C4-2B (cell line): ENCODE measurements around the gene VEPH1.

Source experiments
- H3K27ac ChIP-seq: fragments of 450-650 bp; 2 replicates; pipeline ENCODE4 v1.5.1; 2017
- CTCF ChIP-seq: fragments of 450-650 bp; conservative IDR thresholded peaks from 2 replicates; pipeline ENCODE4 v1.5.1; 2017; ENCODE audit warnings: mild to moderate bottlenecking
- ZFX ChIP-seq: fragments of 450-650 bp; IDR thresholded peaks from 2 replicates; pipeline ENCODE4 v1.6.1; 2017

Gene VEPH1

GRCh38 chr3:157523814-157524213 lies 20.6 kb upstream of the VEPH1 start:
- TF ChIP-seq CTCF (no peak), ZFX (no peak)
- H3K27ac ChIP-seq = no peak overlapping the region

GRCh38 chr3:157522648-157523047 lies 19.4 kb upstream of the VEPH1 start:
- H3K27ac ChIP-seq = no peak overlapping the region
- no peak for TF ChIP-seq CTCF
- TF ChIP-seq ZFX = no peak

GRCh38 chr3:157520485-157521150 lies 17.4 kb upstream of the VEPH1 start:
- TF ChIP-seq ZFX = no peak
- no peak for TF ChIP-seq CTCF
- H3K27ac ChIP-seq = no peak overlapping the region

GRCh38 chr3:157518881-157519280 lies 15.7 kb upstream of the VEPH1 start:
- no peak overlapping the region for H3K27ac ChIP-seq
- TF ChIP-seq CTCF (no peak), ZFX (no peak)

GRCh38 chr3:157516928-157517327 lies 13.7 kb upstream of the VEPH1 start:
- TF ChIP-seq CTCF (no peak), ZFX (no peak)
- no peak overlapping the region for H3K27ac ChIP-seq

- TF ChIP-seq CTCF = no peak
- no peak for TF ChIP-seq ZFX
- no peak overlapping the region for H3K27ac ChIP-seq
Measured at GRCh38 chr3:157515398-157515797, 12.2 kb upstream of the VEPH1 start.

GRCh38 chr3:157514371-157514895 lies 11.2 kb upstream of the VEPH1 start:
- no peak overlapping the region for H3K27ac ChIP-seq
- TF ChIP-seq CTCF = no peak
- TF ChIP-seq ZFX = no peak
